Activated CD4-positive, alpha-beta T cell treated with anti-CD3 and anti-CD28 coated beads for 36 hours (primary cell): ENCODE data around the gene TSC2. TPM values are rescaled to one million over a fixed set of nuclear protein-coding genes. Genes with fewer than 3 reads are reported as not detected.
"Not testable (repeated sequence)": the region's sequence is repeated elsewhere in the genome, so short reads cannot be mapped to it uniquely, and the experiment has no call there.

Experiments
- ATAC-seq: fragments of 200-7000 bp; cut with Tn5 transposase; one replicate; pipeline ENCODE4 v1.10.0; 2021; ENCODE audit warnings: mild to moderate bottlenecking, moderate library complexity
- CTCF ChIA-PET: fragments of 350-600 bp; sonication (Branson Sonifier 250); formaldehyde crosslinking; loops from one replicate; lab custom pipeline; 2021; ENCODE audit warnings: antibody characterized with exemption; lab: Charles Lee
- POLR2A ChIA-PET: fragments of 350-600 bp; sonication (Branson Sonifier 250); formaldehyde crosslinking; loops from one replicate; lab custom pipeline; 2021; ENCODE audit warnings: antibody characterized with exemption, inconsistent platforms; lab: Charles Lee
- DNase-seq: peaks from one replicate; pipeline ENCODE4 v3.0.0-alpha.2; 2020
- H3K27ac Mint-ChIP-seq: one replicate; pipeline ENCODE4 v1.8.0; 2021; ENCODE audit warnings: mixed read lengths
- H3K27me3 Mint-ChIP-seq: one replicate; pipeline ENCODE4 v1.8.0; 2021; ENCODE audit warnings: mixed read lengths
- H3K36me3 Mint-ChIP-seq: one replicate; pipeline ENCODE4 v1.8.0; 2021; ENCODE audit warnings: low read depth, mixed read lengths
- H3K4me1 Mint-ChIP-seq: one replicate; pipeline ENCODE4 v1.8.0; 2021; ENCODE audit warnings: mixed read lengths
- H3K4me3 Mint-ChIP-seq: one replicate; pipeline ENCODE4 v1.8.0; 2021; ENCODE audit warnings: mild to moderate bottlenecking, moderate library complexity, mixed read lengths
- H3K9me3 Mint-ChIP-seq: one replicate; pipeline ENCODE4 v1.8.0; 2021; ENCODE audit warnings: low read depth, mixed read lengths
- intact Hi-C, 2 experiments: fragments of 100-400 bp; cut with DNase I in 1 of 2; cut with micrococcal nuclease in 1 of 2; formaldehyde crosslinking; loops; one replicate each; pipeline versions ENCODE4 v1.14.2 to v1.15.1; 2022 to 2024; cut with DNase I, micrococcal nuclease
- total RNA-seq, 2 experiments: library from RNA; stranded (reverse); gene quantifications; one replicate each; pipeline ENCODE4 v1.2.3, GENCODE V29; 2021

The TSC2 gene
- total RNA-seq, 2 experiments from 2014 or later: 49.6 to 72.9 TPM

- not testable (repeated sequence) for H3K27ac Mint-ChIP-seq, ATAC-seq
Measured at GRCh38 chr16:2111009-2111353, 63.2 kb downstream of the TSC2 start.

GRCh38 chr16:2111412-2112335, 63.9 kb downstream of the TSC2 start:
- H3K9me3 Mint-ChIP-seq, H3K4me1 Mint-ChIP-seq, H3K27me3 Mint-ChIP-seq, CTCF ChIA-PET, H3K36me3 Mint-ChIP-seq, H3K27ac Mint-ChIP-seq, intact Hi-C loops, H3K4me3 Mint-ChIP-seq, POLR2A ChIA-PET, ATAC-seq, DNase-seq: not testable (repeated sequence)

More at GRCh38 chr16:2111009-2111353, 63.2 kb downstream of the TSC2 start:
- H3K9me3 Mint-ChIP-seq, POLR2A ChIA-PET, DNase-seq, H3K36me3 Mint-ChIP-seq, H3K4me3 Mint-ChIP-seq, CTCF ChIA-PET, intact Hi-C loops, H3K4me1 Mint-ChIP-seq, H3K27me3 Mint-ChIP-seq: not testable (repeated sequence)

DNA sequence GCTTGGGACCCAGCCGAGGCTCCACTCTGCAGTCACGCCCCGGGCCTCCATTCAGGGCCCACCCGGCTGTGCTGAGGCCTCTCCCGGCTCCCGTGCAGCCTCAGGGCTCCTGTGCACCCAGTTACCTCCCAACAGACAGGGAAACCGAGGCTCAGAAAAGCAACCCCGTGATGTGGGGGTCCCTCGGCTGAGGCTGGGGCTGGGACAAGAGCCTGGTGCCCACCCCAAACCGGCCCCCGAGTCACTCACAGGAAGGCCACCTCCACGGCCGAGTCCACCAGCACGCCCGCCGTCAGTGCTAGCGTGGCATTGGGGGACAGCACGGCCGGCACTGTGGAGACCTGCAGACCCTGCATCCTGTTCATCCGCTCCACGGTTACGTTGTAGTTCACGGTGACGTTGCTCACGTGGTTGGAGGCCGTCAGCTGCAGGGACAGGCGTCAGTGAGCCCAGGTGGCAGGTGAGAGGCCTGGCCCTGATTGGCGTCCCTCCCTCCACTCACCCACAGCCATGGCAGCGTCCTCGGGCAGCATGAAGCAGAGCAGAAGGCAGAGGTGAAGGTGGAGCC, 64.8 kb downstream of the TSC2 start:
- H3K36me3 Mint-ChIP-seq, H3K27me3 Mint-ChIP-seq, ATAC-seq, H3K4me3 Mint-ChIP-seq, H3K27ac Mint-ChIP-seq, H3K4me1 Mint-ChIP-seq, POLR2A ChIA-PET, H3K9me3 Mint-ChIP-seq, CTCF ChIA-PET, DNase-seq, intact Hi-C loops: not testable (repeated sequence)

DNA sequence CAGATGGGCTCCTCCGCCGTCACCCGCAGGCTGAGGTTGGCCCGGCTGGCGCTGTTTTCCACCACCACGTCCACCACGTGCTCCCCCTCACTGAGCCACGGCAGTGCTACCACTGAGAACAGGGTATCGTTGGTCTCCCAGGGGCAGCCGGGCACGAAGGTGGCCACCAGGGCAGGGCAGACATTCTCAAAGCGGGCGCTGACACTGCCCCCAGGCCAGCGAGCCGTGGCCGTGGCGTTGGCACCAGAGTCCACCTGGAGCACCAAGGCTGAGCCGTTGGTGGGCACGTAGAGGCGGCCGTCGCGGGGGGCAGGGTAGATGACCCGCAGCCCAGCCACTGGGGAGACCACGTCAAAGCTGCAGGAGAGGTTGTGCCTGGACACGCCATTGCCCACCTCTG, 66.4 kb downstream of the TSC2 start:
- CTCF ChIA-PET, H3K27ac Mint-ChIP-seq, intact Hi-C loops, DNase-seq, ATAC-seq, H3K4me3 Mint-ChIP-seq, H3K9me3 Mint-ChIP-seq, H3K36me3 Mint-ChIP-seq, POLR2A ChIA-PET, H3K4me1 Mint-ChIP-seq, H3K27me3 Mint-ChIP-seq: not testable (repeated sequence)

GRCh38 chr16:2114885-2115590, 67.3 kb downstream of the TSC2 start:
- ATAC-seq, intact Hi-C loops, H3K4me3 Mint-ChIP-seq, DNase-seq, CTCF ChIA-PET, H3K36me3 Mint-ChIP-seq, H3K27ac Mint-ChIP-seq, H3K4me1 Mint-ChIP-seq, POLR2A ChIA-PET, H3K9me3 Mint-ChIP-seq, H3K27me3 Mint-ChIP-seq: not testable (repeated sequence)

DNA sequence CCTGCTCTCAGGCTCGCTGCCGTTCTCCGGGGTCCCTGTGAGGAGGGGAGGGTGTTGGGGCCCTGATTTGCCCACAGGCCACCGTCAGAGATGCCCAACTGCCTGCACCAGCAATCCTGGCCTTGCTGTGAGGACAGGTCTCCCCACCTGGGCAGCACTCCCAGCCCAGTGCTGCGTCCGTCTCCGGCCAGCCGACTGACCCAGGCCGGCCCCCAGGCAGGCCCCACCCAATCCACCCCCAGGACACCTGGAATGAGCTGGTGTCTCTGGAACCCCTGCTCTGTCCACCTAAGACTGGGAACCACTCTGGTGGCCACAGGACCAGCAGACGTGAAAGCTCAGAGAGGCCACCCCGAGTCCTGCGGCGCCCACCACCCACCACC, 67.8 kb downstream of the TSC2 start:
- DNase-seq (no peak), ATAC-seq (no peak)
- POLR2A ChIA-PET: no interaction called here
- Mint-ChIP-seq H3K27me3 (no peaks in the 10 kb centered on the region), H3K27ac (no peak overlapping the region), H3K9me3 (no peaks in the 10 kb centered on the region), H3K36me3 (peaks cover 1% of the 10 kb centered on the region), H3K4me1 (no peaks in the 10 kb centered on the region), H3K4me3 (no peak overlapping the region)
- CTCF ChIA-PET: no interaction called here
- intact Hi-C loops: no loop called here

- H3K27me3 Mint-ChIP-seq, H3K4me3 Mint-ChIP-seq, H3K4me1 Mint-ChIP-seq, intact Hi-C loops, H3K36me3 Mint-ChIP-seq, ATAC-seq, H3K27ac Mint-ChIP-seq, POLR2A ChIA-PET, H3K9me3 Mint-ChIP-seq, DNase-seq, CTCF ChIA-PET: not testable (repeated sequence)
Measured at GRCh38 chr16:2116428-2116827, 68.6 kb downstream of the TSC2 start.

DNA sequence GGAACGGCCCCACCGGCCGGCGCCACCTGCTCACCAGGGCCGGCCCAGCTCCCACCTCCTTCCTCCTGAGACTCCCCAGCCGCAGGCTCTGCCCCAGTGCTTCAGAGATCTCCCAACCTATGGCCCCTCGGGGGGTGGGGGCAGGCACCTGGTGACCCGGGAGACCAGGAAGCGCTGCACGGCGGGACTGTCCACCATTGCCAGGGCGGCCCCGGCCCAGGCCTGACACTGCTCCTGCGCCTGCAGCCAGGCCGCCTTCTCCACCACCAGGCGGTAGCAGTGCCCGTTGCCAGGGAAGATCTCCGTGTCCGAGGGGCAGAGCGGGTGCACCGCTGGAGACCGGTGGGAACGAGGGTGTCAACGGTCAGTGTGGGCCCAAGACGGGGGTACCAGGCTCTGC, 69.6 kb downstream of the TSC2 start:
- DNase-seq, ATAC-seq, H3K4me3 Mint-ChIP-seq, intact Hi-C loops, H3K9me3 Mint-ChIP-seq, CTCF ChIA-PET, POLR2A ChIA-PET, H3K27me3 Mint-ChIP-seq, H3K36me3 Mint-ChIP-seq, H3K4me1 Mint-ChIP-seq, H3K27ac Mint-ChIP-seq: not testable (repeated sequence)

DNA sequence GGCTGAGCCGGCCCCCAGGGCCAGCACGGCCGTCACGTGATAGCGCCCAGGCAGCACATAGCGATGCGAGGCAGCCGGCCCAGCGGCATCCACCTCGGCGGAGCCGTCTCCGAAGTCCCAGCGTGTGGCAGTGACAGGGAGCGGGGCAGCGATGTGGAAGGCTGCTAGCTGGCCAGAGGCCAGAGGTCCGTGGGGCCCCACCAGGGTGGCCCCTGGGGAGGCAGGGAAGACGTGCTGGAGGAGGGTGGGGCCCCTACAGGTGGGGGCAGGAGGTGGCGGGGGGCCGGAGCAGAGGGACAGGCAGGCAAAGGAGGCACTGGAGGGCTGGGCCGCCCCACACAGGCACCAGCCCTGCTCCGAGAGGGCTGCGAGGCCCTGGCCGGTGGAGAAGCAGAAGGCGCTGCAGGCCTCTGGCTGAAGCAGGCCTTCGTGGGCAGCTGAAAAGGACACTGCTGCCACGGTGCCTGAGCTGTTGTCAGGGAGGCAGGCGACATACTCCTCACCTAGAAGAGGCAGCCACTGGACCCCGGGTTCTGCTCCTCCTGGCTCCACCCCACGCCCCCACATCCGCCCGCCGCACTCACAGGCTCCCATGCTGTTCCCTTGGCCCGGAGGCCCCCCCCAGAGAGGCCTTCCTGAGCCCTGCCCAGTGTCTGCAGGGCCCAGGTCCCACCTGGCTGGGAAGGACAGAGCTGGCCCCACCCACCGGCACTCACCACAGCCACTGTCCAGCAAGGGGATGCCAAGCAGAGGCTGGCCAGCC, 70.4 kb downstream of the TSC2 start:
- H3K4me3 Mint-ChIP-seq, H3K9me3 Mint-ChIP-seq, intact Hi-C loops, H3K27ac Mint-ChIP-seq, H3K36me3 Mint-ChIP-seq, POLR2A ChIA-PET, CTCF ChIA-PET, DNase-seq, H3K4me1 Mint-ChIP-seq, H3K27me3 Mint-ChIP-seq, ATAC-seq: not testable (repeated sequence)

DNA sequence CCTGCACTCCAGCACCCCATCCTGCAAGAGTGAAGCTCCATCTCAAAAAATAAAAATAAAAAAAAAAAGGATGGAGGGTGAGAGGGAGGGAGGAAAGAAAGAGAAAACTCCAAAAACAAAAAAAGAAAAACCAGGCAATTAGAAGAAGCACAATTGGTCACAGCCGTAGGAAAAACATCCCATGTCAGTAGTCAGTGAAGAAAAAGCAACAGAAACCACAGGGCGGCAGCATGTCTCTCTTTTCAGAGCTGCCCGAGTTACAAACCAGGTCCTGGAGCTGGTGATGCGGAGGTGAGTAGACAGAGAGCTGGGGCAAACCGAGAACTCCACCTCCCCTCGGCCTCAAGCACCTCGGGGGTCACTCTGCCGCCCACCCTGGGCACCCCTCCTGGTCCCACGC, 73.5 kb downstream of the TSC2 start:
- H3K36me3 Mint-ChIP-seq, H3K27ac Mint-ChIP-seq, H3K4me1 Mint-ChIP-seq, POLR2A ChIA-PET, H3K27me3 Mint-ChIP-seq, H3K9me3 Mint-ChIP-seq, intact Hi-C loops, H3K4me3 Mint-ChIP-seq: not testable (repeated sequence)
- CTCF ChIA-PET: interaction anchor here (0.7 kb wide), 1 partner anchor 19 kb away, joined by 4 read pairs; no protein-coding TSS in a partner anchor
- ATAC-seq: peak; percentile 55
- peak; percentile 54 for DNase-seq

- intact Hi-C loops: no loop called here
Measured at GRCh38 chr16:2121853-2122252, 74.1 kb downstream of the TSC2 start.

More at GRCh38 chr16:2121853-2122252, 74.1 kb downstream of the TSC2 start:
- no peaks in the 10 kb centered on the region for H3K36me3 Mint-ChIP-seq
- peaks cover 9% of the 10 kb centered on the region for H3K4me1 Mint-ChIP-seq
- POLR2A ChIA-PET: no interaction called here
- no peaks in the 10 kb centered on the region for H3K9me3 Mint-ChIP-seq
- CTCF ChIA-PET: interaction anchor here (0.7 kb wide), 1 partner anchor 18 kb away, joined by 4 read pairs; no protein-coding TSS in a partner anchor
- H3K27ac Mint-ChIP-seq: no peak overlapping the region
- H3K27me3 Mint-ChIP-seq: no peaks in the 10 kb centered on the region
- H3K4me3 Mint-ChIP-seq: no peak overlapping the region
- DNase-seq: no peak
- peak; percentile 30 for ATAC-seq
